RPMI7951 (cell line): Measurements from ENCODE around the gene WDFY1. TPM values are rescaled to one million over a fixed set of nuclear protein-coding genes. Genes with fewer than 3 reads are reported as not detected.

ENCODE experiments used
- DNase-seq: peaks from one replicate; pipeline ENCODE4 v3.0.0-alpha.2; 2012; ENCODE audit warnings: low read depth
- total RNA-seq: library from RNA; depleted of rRNA; stranded (reverse); fragments of >200 nt; shearing (Covaris generic); gene quantifications from 2 replicates; pipeline ENCODE4 v1.2.3, GENCODE V29; 2014

Gene WDFY1
- total RNA-seq, 1 experiment from 2014 or later, result 45.7 TPM

DNA sequence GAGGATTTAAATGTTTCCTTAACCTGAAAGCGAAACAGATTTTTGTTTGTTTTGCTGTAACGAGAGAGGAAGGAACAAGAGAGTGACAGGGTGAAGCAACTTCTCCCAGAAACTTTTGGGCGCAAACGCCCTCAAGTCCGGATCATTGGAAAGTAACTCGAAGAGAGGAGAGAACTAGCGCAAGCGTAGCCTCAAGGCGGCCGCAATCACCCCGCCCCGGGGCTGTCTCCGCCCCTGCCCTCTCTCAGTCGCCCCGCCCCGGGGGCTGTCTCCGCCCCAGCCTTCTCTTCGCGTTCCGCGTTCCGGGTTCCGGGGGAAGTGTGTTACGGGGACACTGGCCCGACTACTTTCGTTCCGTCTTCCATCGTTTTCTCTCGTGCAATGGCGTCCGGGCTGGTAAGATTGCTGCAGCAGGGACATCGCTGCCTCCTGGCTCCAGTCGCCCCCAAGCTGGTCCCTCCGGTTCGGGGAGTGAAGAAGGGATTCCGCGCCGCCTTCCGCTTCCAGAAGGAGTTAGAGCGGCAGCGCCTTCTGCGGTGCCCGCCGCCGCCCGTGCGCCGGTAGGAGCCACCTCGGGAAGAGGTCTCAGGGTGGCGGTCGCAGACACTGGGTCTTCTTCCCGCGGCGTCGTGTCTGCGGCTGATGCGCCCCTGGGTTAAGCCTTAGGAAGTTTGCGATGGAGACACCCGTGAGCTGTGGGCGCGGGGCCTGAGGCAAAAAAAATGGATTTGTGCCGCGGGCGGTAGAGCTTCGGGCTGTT, 12.1 kb upstream of the WDFY1 start, which contains the start of gene MRPL44:
Gene MRPL44 (plus strand): TSS at position 372 of the 760 bp plus-strand sequence. CDS start 10 bp downstream, at position 382.
- DNase-seq, result peak; percentile 95

DNA sequence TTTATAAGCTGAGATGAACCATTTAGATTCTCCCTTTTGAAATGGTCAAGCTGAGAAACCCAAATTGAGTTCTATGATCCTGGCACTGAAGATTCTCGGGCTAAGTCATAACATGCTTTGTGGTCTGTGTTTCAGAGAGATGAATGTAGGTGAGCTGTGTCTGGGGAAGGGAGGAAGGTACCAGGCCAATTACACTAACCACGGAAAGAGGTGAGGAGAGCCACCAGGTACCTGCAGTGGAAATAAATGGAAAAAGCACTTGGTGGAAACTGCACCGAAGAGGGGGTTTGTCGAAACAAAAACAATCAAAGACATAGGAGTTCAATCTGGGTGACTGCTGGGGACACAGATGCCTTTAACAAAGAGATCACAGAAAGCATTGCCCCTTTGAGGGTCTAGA, 11.2 kb upstream of the WDFY1 start:
- no peak for DNase-seq

DNA sequence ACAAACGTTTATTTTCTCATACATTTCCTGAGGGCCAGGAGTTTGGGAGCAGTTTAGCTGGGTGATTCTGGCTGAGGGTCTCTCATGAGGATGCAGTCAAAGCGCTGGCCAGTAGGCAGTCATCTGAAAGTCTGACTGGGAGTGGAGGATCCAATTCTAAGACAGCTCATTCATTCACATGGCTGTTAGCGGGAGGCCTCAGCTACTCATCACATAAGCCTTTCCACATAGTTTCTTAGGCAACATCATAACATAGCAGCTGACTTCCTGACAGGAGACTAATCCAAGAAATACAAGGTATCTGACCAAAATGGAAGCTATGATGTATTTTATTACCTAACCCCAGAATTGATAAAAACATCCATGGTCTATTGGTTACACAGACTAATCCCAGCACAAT, 9.3 kb upstream of the WDFY1 start:
- peak; percentile 59 for DNase-seq

DNA sequence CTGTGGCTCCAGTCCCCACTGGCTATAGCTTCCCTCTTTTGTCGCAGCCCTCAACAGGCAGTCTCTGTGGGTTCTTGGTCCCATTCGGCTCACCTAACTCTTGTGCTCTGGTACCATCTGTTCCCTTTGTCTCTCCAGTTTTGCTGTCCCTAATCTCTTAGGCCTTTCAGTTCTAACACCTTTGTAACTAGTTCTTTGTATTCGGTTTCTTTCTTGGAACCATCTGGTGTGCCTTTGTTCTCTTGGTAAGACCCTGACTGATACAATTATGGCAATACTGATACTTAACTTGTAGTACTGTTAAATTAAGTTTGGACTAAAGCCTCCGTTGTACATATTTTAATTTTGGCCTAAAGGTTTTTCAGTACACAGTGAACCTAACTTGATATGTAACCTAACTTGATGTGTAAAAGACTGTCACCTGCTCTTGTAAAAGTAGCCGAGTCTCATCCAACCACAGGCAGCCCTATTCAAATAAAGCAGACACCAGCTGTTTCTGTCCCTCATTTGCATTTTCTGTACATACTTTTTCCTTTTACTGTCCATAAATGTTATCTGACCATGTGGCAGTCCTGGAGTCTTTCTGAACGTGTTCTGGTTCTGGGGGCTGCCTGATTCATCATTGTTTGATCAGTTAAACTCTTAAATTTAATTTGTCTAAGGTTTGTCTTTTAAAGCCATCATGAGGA, 7.3 kb upstream of the WDFY1 start:
- DNase-seq, result no peak

DNA sequence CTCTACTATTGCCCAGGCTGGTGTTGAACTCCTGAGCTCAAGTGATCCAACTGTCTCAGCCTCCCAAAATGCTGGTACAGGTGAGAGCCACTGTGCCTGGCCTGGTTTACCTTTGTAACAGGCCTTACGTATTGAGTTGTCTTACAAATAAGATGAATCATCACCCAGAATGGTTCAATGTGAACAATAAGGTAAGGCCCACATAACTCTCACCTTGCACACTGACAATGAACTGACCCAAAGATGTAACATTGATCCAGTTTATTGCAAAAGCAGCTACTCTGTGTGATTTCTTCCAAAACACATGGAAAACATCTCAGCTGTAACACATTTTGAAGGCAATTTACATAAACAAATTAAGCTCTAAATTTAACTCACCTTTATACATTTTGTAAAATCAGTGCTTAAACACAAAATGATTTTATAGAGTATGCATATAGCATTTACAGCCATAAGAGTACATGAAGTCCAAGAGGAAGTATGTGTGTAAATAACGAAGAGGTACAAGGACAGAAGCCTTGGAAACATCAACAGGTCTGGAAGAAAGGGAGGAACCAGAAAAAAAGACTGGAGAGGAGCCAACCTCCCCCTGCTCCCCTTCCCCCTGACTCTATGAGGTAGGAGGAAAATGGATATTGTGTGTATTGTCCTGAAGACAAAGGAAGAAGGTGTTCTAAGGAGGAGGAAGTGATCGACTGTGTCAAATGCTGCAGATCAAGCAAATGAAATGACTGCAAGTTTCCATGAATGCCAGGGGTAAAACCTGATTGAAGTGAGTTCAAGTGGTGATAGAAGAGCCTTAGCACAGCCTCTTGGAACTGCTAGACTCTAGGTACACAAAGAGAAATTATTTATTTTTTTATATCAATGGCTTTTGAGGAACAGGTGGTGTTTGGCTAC, 5.6 kb upstream of the WDFY1 start:
- no peak for DNase-seq

DNA sequence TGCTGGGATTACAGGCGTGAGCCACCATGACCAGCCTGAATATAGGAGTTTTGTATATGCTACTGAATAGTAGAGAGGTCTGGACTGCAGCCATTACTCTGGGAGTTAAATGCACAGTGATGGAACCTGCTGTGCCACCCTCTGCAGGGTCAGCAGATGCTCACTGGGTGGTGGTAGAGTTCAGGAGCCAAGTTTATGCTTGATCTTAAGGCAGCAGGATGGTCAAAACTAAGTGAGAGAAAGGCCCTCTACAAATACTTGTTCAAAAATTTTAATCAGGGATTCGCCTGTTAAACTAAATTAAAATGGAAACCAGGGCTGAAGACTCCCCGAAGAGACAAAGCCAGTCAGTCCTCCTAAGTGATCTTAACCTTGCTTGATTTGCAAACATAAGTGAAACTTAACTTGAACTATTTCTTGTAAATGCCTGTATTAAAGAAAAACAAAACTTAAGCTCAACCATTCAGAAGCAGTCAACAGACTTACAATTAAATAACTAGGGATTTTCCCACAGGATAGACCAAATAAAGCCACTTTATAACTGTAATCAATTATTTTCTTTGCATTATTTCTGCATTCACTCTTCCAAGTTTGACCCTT, 4.2 kb upstream of the WDFY1 start:
- DNase-seq, result no peak

DNA sequence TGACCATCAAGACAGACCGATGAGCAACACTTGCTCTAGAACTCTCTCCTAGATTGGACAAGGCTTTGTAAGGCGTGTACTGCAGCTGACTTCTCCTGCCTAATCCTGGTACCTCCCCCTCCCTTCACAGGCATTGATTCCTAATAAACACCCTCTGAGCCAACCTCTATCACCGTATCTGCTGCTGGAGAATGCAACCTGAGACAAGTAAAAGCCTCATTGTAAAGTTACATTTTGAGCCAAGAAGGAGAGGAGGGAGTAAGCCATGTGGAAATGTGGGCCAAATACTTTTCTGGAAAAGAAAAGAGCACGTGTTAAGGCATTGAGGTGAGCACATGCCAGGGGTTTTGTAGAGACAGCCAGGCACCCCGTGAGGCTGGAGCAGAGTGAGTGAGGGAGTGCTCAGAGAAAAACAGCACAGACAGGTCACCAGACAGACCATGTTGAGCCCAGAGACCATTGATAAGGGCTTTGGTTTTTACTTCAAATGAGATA, 2.6 kb upstream of the WDFY1 start:
- no peak for DNase-seq

DNA sequence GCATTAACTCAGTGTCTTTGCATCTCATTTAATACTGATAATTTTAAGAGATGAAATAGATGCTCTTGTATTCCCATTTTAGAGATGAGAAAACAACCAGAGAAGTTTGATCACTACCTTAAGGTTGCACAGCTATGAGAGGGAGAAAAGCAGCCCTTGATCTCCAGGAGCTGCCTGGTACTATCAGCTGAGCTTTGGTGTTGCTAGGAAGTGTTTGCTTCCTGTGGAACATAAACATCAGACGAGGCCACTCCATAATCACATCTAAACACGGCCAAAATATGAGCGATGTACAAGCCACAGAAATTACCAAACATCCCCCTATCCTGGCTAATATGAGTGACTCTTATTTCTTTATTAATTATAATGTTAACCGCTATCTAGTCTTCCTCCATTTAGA, 620 bp upstream of the WDFY1 start:
- DNase-seq, result no peak

DNA sequence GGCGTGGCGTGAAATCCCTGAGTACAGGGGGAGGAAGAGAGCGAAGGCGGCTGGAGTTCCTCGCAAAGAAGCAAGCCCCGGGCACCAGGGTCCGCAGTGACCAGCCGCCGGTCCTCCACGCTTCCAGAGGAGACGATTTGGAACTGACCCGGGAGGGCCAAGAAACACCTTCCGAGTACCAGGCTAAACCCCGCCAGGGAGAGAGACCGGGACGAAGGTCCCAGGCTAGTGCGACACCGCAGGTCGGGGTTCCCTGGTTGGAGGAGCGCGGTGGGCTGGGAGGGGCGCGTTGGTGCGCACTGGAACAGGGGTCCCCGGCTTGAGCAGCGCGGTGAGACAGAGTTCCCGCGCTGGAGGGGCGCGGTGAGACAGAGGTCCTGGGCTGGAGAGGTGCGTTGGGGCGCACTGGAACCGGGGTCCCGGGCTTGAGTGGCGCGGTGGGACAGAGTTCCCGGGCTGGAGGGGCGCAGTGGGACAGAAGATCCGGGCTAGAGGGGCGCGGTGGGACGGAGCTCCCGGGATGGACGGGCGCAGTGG, 901 bp downstream of the WDFY1 start:
- DNase-seq, result peak; percentile 26

DNA sequence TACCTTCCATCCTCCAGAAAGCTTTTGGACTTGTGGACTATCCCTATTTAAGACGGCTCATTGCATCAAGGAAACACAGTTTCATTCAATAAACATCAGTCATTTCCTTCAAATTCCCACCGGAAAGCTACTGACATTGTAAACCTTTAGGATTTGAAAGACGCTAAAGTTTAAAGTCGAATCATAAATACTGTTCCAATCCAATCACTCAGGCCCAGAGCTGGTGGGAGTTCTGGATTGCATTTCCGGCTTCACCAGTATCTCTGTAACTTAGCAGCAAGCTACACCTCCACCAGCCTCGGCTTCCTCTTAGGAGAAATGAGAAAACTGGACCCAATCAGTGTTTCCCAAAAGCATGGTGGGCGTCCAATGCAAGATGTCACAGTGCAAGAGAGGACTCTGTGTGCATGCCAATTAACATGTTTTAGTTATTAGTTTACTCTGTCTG, 1.6 kb downstream of the WDFY1 start:
- peak; percentile 49 for DNase-seq

DNA sequence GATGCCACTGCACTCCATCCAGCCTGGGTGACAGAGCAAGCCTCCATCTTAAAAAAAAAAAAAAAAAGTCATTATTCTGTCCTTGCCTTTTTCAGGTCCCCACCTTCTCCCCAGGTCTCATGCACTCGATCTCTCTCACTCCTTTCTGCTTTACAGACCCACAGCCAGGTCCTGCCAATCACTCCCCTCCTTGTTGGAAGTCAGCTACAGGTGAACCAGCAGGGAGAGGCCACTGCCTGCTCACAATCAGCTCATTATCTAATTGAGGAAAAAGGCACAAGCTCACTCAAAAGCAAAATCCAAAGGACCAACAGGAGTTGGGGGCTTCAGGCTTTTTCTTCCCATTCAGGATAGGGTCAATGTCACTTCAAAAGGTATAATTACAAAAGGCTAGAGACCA, 2.0 kb downstream of the WDFY1 start:
- DNase-seq, result no peak

DNA sequence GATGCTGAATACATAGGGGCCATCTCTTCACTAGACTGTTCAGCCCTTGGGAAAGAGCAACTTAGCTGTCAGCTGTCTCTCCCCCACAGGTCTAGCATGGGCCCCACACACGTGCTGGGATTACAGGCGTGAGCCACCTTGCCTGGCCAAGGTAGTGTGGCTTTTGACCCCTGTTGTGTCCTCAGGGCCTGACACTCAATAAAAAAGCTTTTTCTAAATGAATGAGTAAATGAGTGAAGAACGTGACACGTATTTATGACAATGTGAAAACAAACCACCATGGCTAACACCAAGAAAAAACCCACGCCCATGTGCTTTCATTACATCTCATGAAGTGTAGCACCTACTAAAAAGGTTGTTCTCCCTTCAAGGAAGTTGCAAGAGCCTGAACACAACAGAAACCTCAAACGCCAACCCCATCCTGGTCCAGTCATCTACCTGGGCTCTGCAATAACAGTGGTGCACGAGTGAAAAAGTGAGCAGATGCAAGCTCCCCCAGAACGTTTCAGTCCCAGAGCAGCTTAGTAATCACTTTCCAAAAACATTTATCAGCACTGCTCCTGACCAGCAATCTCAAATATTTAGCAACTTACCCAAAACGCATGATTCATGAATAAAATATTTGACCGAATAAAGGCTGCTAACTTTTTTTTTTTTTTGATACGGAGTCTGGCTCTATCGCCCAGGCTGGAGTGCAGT, 3.4 kb downstream of the WDFY1 start:
- DNase-seq, result peak; percentile 84

DNA sequence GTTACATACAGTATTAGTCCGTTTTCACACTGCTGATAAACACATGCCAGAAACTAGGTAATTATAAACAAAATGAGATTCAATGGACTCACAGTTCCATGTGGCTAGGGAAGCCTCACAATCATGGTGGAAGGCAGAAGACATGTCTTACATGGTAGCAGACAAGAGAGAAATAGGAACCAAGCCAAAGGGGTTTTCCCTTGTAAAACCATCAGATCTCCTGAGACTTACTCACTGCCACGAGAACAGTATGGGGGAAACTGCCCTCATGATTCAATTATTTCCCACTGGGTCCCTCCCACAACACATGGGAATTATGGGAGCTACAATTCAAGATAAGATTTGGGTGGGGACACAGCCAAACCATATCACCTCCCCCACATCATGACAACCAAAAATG, 5.7 kb downstream of the WDFY1 start:
- peak; percentile 47 for DNase-seq

DNA sequence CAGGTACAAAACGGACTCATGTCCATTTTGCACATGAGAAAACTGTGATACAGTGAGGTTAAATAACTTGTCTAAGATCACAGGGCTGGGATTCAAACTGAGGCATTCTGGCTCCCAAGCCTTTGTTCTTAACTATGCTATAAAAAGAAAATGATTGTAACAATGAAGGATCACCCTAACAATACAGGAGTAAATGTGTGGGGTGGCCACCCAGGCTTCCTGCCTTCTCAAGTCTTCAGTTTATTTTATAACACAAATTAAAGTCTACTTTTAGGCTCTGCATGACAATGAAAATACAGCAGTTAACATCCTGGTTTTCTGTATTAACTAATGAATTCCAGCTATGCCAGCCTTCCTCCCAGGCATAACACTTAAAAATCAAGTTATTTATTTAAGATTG, 7.6 kb downstream of the WDFY1 start:
- DNase-seq, result no peak

DNA sequence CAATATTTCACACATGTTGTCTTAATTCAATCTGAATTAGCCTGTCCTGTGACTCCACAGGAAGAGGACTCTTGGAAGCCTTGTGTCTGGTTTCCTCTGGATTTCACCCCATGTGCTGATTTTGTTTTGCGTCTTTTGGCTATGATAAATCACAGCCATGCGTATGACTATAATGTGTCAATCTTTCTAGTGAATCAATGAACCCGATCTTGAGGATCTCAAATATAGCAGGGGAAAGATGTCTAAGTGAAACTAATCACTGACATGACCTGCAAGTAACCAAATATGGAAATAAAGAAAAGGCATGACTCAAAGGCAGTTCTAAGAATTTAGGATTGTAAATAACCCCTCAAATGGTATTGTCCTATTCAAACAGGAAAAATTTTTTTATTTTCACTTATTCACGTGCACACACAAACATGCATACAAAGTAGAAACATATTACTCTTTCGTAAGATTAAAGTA, 8.2 kb downstream of the WDFY1 start:
- DNase-seq, result no peak

DNA sequence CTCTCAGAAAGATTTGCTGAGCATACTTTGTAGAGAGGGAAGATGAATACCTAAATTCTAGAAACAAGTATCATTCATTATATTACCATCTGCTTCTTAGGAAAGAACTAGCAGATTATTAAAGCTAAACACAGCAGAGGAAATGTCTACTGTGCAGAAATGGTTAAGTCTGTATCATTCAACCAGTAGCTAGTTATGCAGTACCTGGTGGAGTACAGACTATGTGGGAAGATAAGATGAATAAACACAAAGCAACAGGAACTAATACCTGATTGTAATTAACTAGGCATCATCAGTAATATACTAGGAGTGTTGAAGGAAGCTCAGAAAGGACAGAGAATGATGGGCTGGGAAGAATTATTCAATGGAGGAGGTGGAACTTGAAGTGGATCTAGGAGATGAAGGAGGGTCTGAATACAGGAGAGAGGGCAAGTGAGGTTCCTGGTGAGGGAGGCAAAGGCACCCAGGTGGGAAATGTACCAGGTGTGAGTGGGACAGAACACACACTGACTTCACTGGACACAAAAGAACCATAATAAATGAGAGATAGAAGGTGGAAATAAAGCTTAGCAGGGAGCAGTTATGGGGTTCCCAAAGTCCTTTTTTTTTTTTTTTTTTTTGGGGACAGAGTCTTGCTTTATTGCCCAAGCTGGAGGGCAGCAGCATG, 9.5 kb downstream of the WDFY1 start:
- no peak for DNase-seq

DNA sequence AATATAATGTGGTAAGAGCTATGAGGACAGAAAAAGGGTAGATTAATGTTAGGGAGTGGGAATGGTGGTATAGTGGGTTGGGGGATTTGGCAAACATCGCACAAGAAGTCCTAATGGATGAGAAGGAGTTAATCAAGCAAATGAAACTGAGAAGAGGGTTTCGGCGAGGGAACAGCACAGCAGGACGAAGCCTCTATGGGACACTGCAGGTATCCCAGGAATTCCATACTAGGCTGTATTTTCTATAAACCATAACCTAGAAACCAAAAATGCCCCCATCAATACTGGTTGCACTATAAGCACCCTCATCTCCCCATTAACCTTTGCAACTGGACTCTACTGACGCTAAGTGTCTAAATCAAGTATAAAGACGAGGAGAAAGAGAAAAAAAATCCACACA, 10.3 kb downstream of the WDFY1 start:
- DNase-seq, result no peak

DNA sequence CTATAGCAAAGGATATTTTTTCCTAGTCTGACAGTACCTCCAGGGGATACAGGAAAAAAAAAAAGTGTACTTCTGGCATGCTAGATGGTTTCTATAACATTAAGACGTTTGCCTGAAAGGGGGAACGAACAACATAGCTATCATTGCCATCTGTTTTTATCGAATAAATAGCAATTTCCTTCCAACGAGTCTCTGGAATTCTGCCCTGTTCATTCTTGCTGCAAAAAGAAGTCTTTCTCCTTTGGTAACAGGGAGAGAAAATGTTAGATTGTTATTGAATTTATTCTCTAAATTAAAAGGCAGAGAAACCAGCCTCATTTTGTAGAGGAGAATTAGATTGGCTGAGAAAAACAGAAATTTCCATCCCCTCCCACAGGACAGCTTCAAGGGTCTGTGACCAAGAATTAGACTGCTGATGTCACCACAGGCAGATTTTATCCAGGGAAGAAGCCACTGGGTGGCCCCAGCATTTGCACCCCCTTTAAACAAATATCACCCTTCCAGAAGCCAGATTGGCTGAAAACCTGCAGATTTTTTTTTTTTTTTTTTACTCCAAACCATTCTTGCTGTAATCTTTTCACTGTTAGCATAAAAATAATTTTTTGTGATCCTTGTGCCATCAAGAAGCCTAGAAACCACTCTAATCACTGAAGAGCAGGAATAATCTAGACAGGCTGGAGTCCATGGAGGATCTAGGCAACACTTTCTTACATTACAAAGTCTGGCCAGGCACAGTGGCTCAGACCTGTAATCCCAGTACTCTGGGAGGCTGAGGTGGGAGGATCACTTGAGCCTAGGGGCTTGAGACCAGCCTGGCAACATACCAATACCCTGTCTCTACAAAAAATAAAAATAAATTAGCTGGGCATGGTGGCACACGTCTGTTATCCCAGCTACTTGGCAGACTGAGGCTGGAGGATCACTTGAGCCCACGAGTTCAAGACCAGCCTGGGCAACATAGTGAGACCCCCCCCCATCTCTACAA, 12.0 kb downstream of the WDFY1 start:
- DNase-seq, result no peak
